Loucy (cell line): Measurements from ENCODE around the gene PHRF1.

ENCODE experiments used
- H2AFZ ChIP-seq: fragments of 200-600 bp; sonication (generic); 2 replicates; pipeline ENCODE4 v1.6.0; 2016; ENCODE audit warnings: antibody characterized with exemption, mild to moderate bottlenecking, low read length, moderate library complexity
- H3F3A ChIP-seq: fragments of 200-600 bp; 2 replicates; pipeline ENCODE4 v1.6.0; 2016; ENCODE audit warnings: antibody characterized with exemption, low read depth, mild to moderate bottlenecking
- H3K27me3 ChIP-seq: fragments of 200-600 bp; sonication (generic); 2 replicates; pipeline ENCODE4 v1.6.1; 2014; ENCODE audit warnings: low read length, mild to moderate bottlenecking; ENCODE audit not compliant: insufficient read depth, poor library complexity, severe bottlenecking
- H3K36me3 ChIP-seq: fragments of 200-600 bp; sonication (generic); 2 replicates; pipeline ENCODE4 v1.6.1; 2016; ENCODE audit warnings: low read length; ENCODE audit not compliant: insufficient read depth
- H3K4me1 ChIP-seq: fragments of 200-600 bp; sonication (generic); 2 replicates; pipeline ENCODE4 v1.5.1; 2014; ENCODE audit warnings: low read length, mild to moderate bottlenecking; ENCODE audit not compliant: insufficient read depth, poor library complexity, severe bottlenecking
- H3K4me2 ChIP-seq: fragments of 200-600 bp; sonication (generic); 2 replicates; pipeline ENCODE4 v1.6.0; 2014; ENCODE audit warnings: antibody characterized with exemption, low read length, low read depth, mild to moderate bottlenecking; ENCODE audit not compliant: poor library complexity, severe bottlenecking
- H3K4me3 ChIP-seq: fragments of 200-600 bp; sonication (generic); 2 replicates; pipeline ENCODE4 v1.5.1; 2014; ENCODE audit warnings: low read length, mild to moderate bottlenecking, mixed read lengths; ENCODE audit not compliant: poor library complexity, severe bottlenecking
- H3K79me2 ChIP-seq: fragments of 200-600 bp; sonication (generic); 2 replicates; pipeline ENCODE4 v1.6.1; 2014; ENCODE audit warnings: low read length; ENCODE audit not compliant: insufficient read depth
- H3K9ac ChIP-seq: fragments of 200-600 bp; sonication (generic); 2 replicates; pipeline ENCODE4 v1.6.0; 2014; ENCODE audit warnings: mild to moderate bottlenecking, low read depth, low read length, moderate library complexity; ENCODE audit not compliant: poor library complexity, severe bottlenecking
- H3K9me2 ChIP-seq: fragments of 200-600 bp; sonication (generic); replicated peaks from 2 replicates; pipeline ENCODE4 v1.6.1; 2016; ENCODE audit warnings: low read depth, low read length, mixed read lengths
- H3K9me3 ChIP-seq: fragments of 200-600 bp; sonication (generic); 2 replicates; pipeline ENCODE4 v1.6.1; 2014; ENCODE audit warnings: mild to moderate bottlenecking, antibody characterized with exemption, low read length, low read depth; ENCODE audit not compliant: insufficient read depth
- H4K20me1 ChIP-seq: fragments of 200-600 bp; sonication (generic); 2 replicates; pipeline ENCODE4 v1.6.0; 2014; ENCODE audit warnings: antibody characterized with exemption, low read length, mild to moderate bottlenecking; ENCODE audit not compliant: insufficient read depth, poor library complexity, severe bottlenecking
- CTCF ChIP-seq: fragments of 200-600 bp; sonication (generic); conservative IDR thresholded peaks from 2 replicates; pipeline ENCODE4 v1.5.1; 2014; ENCODE audit warnings: mild to moderate bottlenecking, antibody characterized with exemption, low read length
- EZH2phosphoT487 ChIP-seq: fragments of 200-600 bp; IDR thresholded peaks from 2 replicates; pipeline ENCODE4 v1.6.1; 2018; ENCODE audit warnings: antibody characterized with exemption, mild to moderate bottlenecking, moderate library complexity, borderline replicate concordance

PHRF1 gene

GRCh38 chr11:592918-593317 is 16.6 kb downstream of the PHRF1 start:
- Histone ChIP-seq H3K27me3 (no peaks in the 10 kb centered on the region), H3K9me3 (no peaks in the 10 kb centered on the region), H3K4me1 (no peaks in the 10 kb centered on the region), H3K36me3 (peaks cover 93% of the 10 kb centered on the region; the same call in 1 of the 2 replicates), H3K9ac (no peak overlapping the region), H3K4me2 (no peak overlapping the region), H3K9me2 (no peaks in the 10 kb centered on the region), H3K79me2 (peaks cover 16% of the 10 kb centered on the region; the same call in 1 of the 2 replicates), H4K20me1 (peaks cover 13% of the 10 kb centered on the region), H3F3A (no peaks in the 10 kb centered on the region), H3K4me3 (no peak overlapping the region), H2AFZ (no peak overlapping the region)
- TF ChIP-seq EZH2phosphoT487 (no peak), CTCF (no peak)

- Histone ChIP-seq H2AFZ (no peak overlapping the region), H3K4me1 (no peaks in the 10 kb centered on the region), H3K27me3 (no peaks in the 10 kb centered on the region), H3F3A (no peaks in the 10 kb centered on the region), H3K9me2 (no peaks in the 10 kb centered on the region), H3K79me2 (peaks cover 16% of the 10 kb centered on the region; the same call in 1 of the 2 replicates), H3K9me3 (no peaks in the 10 kb centered on the region), H3K4me3 (no peak overlapping the region), H3K4me2 (no peak overlapping the region), H4K20me1 (peaks cover 13% of the 10 kb centered on the region), H3K9ac (no peak overlapping the region), H3K36me3 (peaks cover 93% of the 10 kb centered on the region; the same call in 1 of the 2 replicates)
- TF ChIP-seq EZH2phosphoT487 (no peak), CTCF (no peak)
Measured at GRCh38 chr11:593347-593746, 17.1 kb downstream of the PHRF1 start.

- H3K79me2 ChIP-seq = peaks cover under 1% of the 10 kb centered on the region; the same call in 1 of the 2 replicates
- H3K9ac ChIP-seq = no peak overlapping the region
- no peaks in the 10 kb centered on the region for H3K27me3 ChIP-seq
- peaks cover 92% of the 10 kb centered on the region; the same call in 1 of the 2 replicates for H3K36me3 ChIP-seq
- H3K9me3 ChIP-seq = no peaks in the 10 kb centered on the region
- no peaks in the 10 kb centered on the region for H3K4me1 ChIP-seq
- H4K20me1 ChIP-seq = peaks cover 7% of the 10 kb centered on the region
- H3K4me2 ChIP-seq = no peak overlapping the region
- H3F3A ChIP-seq = no peaks in the 10 kb centered on the region
- no peaks in the 10 kb centered on the region for H3K9me2 ChIP-seq
- H2AFZ ChIP-seq = no peak overlapping the region
- no peak for TF ChIP-seq CTCF
- no peak for TF ChIP-seq EZH2phosphoT487
- H3K4me3 ChIP-seq = no peak overlapping the region
Measured at GRCh38 chr11:595400-595799, 19.1 kb downstream of the PHRF1 start.
